ENCODE results near the gene CAMK2D. TPM values are rescaled to one million over a fixed set of nuclear protein-coding genes. Genes with fewer than 3 reads are reported as not detected.

The CAMK2D gene
- total RNA-seq, 1 experiment from 2014 or later: 21.5 TPM

DNA sequence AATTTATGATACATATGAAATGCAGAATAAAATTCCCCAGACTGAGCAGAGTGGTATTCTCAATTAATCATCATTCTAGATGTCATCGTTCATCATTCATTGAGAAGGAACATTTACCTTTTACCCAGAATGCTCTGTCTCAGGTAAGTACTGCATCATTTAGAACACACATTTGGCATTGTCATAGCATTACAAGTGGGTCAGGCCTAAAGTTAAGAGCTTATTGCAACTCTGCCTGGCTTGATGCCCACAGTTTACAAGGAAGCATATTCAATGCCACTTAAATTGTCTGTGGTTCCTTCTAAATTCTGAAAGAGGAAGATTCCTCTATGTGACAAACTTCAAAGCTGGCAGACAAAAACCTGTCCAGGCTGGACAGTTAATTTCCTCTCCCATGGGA, 87.3 kb downstream of the CAMK2D start:
- no peak overlapping the region for H3K4me3 ChIP-seq (ENCODE audit: insufficient read depth, low read depth, low read length)
- no peak for DNase-seq
- no peaks in the 10 kb centered on the region for H3K27me3 ChIP-seq (ENCODE audit: control insufficient read depth, insufficient read depth, low read length)
- no peaks in the 10 kb centered on the region for H3K36me3 ChIP-seq (replicated peaks; ENCODE audit: control insufficient read depth, insufficient read depth, low read length)

DNA sequence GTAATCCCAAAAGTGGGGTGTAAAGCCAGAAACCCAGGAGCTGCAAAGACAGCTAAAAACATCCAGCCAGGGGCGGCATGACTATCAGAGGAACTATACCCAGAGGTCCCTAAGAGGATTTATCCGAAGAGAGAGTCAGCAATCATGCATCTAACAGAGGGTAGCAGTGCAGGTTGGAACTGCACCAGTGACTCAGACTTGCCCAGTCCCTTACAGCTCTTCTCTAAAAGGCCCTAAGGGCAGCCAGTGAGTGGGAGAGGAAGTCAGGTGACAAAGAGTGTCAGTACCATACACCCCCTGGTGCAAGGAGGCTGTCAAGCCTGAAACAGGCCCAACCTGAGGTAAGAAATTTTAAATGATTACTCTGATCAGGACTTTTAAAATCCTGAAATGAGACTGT, 88.1 kb downstream of the CAMK2D start:
- peak; percentile 6 for DNase-seq
- H3K4me3 ChIP-seq (ENCODE audit: insufficient read depth, low read depth, low read length): no peak overlapping the region
- H3K27me3 ChIP-seq (ENCODE audit: control insufficient read depth, insufficient read depth, low read length): no peaks in the 10 kb centered on the region
- H3K36me3 ChIP-seq (replicated peaks; ENCODE audit: control insufficient read depth, insufficient read depth, low read length): no peaks in the 10 kb centered on the region

DNA sequence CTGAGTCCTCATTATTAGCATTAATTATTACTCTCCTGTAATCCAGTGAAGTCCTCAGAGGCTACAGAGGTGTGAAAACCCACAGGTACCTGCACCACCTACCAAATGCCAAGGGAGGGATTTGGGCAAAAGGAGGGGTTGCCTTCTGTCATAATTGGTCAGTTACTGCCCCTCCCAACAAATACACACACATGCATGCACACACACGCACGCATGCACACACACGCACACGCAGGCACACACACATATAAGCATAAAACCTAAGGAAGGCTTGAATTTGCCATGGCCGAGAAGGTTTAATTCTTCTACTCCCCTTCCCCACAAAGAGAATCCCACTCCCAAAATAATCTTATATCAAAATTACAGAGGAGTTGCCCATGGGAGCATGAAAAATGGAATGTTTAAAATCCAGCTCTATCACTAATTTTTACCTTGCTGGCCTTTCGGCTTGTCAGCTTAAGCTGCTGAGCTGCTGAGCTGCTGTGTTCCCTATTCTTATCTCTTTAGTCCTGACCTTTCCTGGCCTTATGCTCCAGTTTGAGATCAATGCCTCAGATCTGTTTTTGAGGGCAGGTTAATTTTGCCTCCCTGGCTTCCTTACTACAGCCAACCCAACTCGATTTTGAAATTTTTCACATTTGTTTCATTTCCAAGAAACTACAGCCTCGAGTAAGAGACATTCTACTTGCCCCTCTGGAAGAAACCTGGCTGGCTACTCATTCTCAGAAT, 95.0 kb downstream of the CAMK2D start:
- Histone ChIP-seq H3K4me3 (ENCODE audit: insufficient read depth, low read depth, low read length) (no peak overlapping the region), H3K27me3 (ENCODE audit: control insufficient read depth, insufficient read depth, low read length) (no peaks in the 10 kb centered on the region), H3K36me3 (replicated peaks; ENCODE audit: control insufficient read depth, insufficient read depth, low read length) (no peaks in the 10 kb centered on the region)
- no peak for DNase-seq

DNA sequence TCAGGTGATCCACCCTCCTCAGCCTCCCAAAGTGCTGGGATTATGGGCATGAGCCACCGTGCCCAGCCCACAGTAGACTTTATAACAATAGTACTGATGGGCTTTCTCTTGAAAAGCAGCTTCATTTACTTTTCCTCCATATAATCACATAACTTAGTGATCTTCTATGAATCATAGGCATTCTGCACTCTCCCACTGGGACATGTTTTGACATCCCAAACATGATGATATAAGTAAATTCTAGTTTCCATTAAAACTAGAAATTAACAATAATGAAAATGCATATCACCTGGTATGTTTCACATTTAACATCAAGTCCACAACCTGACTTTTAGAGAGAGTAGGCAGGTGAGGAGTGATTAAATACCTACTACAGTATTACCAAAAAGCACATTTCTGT, 96.5 kb downstream of the CAMK2D start:
- no peaks in the 10 kb centered on the region for H3K36me3 ChIP-seq (replicated peaks; ENCODE audit: control insufficient read depth, insufficient read depth, low read length)
- no peaks in the 10 kb centered on the region for H3K27me3 ChIP-seq (ENCODE audit: control insufficient read depth, insufficient read depth, low read length)
- no peak for DNase-seq
- no peak overlapping the region for H3K4me3 ChIP-seq (ENCODE audit: insufficient read depth, low read depth, low read length)

DNA sequence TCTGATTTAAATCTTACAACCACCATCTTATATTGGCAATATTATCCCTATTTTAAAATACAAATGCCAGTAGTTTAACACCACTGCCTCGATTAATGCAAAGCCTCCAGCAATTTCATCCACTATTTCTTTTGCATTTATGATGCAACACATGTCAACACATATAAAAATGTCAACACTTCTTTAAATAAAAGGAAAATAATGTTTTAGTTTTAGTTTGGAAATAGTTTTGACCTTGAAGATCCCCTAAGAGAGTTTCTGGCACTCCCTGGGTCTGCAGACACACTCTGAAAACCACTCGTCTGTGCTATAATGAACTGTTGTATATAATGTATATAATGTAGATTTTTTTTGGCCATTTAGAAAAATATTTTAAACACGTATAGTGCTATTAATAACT, 99.0 kb downstream of the CAMK2D start:
- H3K27me3 ChIP-seq (ENCODE audit: control insufficient read depth, insufficient read depth, low read length): no peaks in the 10 kb centered on the region
- DNase-seq: no peak
- no peaks in the 10 kb centered on the region for H3K36me3 ChIP-seq (replicated peaks; ENCODE audit: control insufficient read depth, insufficient read depth, low read length)
- no peak overlapping the region for H3K4me3 ChIP-seq (ENCODE audit: insufficient read depth, low read depth, low read length)

DNA sequence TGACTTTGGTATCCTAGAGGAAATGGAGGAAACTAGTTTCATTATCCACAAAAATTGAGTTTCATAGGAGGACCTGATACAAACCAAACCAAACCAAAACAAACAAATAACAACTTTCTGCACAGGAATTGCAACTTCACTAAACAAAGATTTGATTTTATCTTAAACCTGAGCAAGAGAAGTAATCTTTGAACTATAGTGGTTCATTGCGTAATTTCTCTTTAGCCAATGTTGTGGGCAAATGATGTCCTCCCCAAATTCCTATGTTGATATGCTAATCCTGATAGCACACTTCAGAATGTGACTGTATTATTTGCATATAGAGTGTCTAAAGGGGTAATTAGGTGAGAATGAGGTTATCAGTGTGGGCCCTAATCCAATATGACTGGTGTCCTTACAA, 102.4 kb downstream of the CAMK2D start:
- DNase-seq: no peak
- H3K36me3 ChIP-seq (replicated peaks; ENCODE audit: control insufficient read depth, insufficient read depth, low read length): no peaks in the 10 kb centered on the region
- no peaks in the 10 kb centered on the region for H3K27me3 ChIP-seq (ENCODE audit: control insufficient read depth, insufficient read depth, low read length)
- no peak overlapping the region for H3K4me3 ChIP-seq (ENCODE audit: insufficient read depth, low read depth, low read length)

DNA sequence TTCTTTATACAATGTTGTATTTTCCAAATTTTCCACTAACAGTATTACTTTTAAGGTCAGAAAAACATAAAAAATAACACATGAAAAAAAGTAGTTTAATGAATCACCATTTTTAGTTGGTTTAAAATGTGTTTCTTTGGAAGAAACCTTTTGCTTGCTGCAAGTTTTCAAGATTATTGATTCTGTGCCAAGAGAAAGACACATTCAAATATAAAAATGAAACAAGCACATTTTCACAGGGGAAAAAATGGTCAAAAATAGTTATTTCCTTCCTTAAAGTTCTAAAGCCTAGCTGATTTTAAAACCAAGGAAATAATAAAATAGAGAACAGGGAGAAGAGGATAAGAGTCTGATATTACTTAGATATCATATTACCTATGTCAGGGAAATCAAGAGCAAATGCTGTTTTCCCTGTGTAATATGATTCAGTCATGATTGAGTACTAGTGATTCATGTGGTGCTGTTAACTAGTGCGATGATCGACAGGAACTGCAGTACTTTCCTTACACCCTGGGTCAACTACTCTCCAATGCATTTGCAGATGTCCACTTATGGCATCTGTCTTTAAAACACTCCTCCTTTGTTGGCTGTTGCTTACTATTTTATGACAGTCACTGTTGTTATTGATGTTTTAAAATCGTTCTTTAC, 103.8 kb downstream of the CAMK2D start:
- Histone ChIP-seq H3K36me3 (replicated peaks; ENCODE audit: control insufficient read depth, insufficient read depth, low read length) (no peaks in the 10 kb centered on the region), H3K27me3 (ENCODE audit: control insufficient read depth, insufficient read depth, low read length) (no peaks in the 10 kb centered on the region), H3K4me3 (ENCODE audit: insufficient read depth, low read depth, low read length) (no peak overlapping the region)
- DNase-seq: no peak

DNA sequence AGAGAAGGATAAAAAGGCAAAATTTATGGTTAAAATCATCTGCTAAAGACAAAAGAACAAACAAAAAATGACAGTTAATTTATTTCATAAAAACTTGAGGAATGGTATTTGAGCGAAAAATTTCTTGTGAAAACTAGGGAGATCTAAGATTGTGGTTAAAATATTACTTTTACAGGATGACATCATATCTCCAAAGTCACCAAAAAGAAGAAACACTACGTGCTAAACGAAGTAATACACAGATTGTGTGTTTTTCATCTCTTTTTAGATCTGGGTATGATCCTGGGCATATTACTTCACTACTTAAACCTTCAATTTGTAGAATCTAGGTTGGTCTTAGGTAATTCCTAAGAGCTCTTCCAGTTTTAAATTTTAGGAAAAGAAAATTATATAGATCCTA, 107.7 kb downstream of the CAMK2D start:
- DNase-seq: no peak
- Histone ChIP-seq H3K36me3 (replicated peaks; ENCODE audit: control insufficient read depth, insufficient read depth, low read length) (no peaks in the 10 kb centered on the region), H3K4me3 (ENCODE audit: insufficient read depth, low read depth, low read length) (no peak overlapping the region), H3K27me3 (ENCODE audit: control insufficient read depth, insufficient read depth, low read length) (no peaks in the 10 kb centered on the region)

DNA sequence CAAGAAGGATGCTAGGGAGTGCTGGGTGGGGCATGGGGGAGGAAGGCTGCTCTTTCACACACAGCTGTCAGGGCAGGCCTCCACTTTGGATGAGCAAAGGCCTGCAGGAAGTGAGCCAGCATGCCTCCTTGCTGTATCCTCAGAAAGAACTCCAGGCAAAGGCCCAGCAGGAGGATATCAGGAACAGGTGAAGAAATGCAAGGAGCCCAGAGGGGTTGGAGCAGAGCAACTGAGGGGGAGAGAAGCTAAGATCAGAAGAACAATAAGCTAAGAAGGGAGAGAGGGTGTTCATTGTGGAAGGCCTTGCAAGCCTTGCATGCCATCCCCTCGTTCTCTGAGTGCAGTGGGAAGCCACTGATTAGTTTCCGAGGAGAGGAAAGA, 115.1 kb downstream of the CAMK2D start:
- peak; percentile 11 for DNase-seq
- no peak overlapping the region for H3K4me3 ChIP-seq (ENCODE audit: insufficient read depth, low read depth, low read length)
- H3K27me3 ChIP-seq (ENCODE audit: control insufficient read depth, insufficient read depth, low read length): no peaks in the 10 kb centered on the region
- H3K36me3 ChIP-seq (replicated peaks; ENCODE audit: control insufficient read depth, insufficient read depth, low read length): no peaks in the 10 kb centered on the region

DNA sequence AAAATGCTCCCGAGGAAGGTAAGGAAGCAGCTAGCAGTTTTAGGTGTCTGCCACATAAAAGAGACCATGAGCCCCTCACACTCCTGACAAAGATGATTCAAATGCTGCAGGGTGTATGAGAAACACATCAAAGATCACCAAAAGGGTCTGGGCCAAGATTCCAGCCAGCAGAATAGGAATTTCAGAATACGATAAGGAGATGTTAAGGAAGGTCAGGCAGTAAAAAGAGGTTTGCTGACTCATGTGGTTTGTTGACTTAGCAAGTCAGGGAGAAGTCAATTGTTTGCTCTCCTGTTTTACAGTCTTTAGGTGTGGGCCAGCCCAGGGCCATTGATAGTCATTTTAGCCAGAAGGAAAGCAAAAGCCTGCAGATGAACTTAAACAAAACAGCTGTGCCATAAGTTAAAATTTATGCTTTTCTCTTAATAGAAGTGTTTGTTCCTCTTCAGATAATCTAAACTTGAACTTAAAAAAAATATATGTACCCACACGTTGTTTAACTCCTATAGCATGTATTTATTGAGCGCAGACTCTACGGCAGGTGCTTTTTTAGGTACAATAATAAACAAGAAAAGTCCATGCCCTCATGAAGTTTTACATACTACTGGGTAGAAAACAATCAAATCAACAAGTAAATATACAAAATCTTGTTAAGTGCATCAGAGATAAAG, 115.6 kb downstream of the CAMK2D start:
- peak; percentile 4 for DNase-seq
- no peak overlapping the region for H3K4me3 ChIP-seq (ENCODE audit: insufficient read depth, low read depth, low read length)
- no peaks in the 10 kb centered on the region for H3K27me3 ChIP-seq (ENCODE audit: control insufficient read depth, insufficient read depth, low read length)
- no peaks in the 10 kb centered on the region for H3K36me3 ChIP-seq (replicated peaks; ENCODE audit: control insufficient read depth, insufficient read depth, low read length)

DNA sequence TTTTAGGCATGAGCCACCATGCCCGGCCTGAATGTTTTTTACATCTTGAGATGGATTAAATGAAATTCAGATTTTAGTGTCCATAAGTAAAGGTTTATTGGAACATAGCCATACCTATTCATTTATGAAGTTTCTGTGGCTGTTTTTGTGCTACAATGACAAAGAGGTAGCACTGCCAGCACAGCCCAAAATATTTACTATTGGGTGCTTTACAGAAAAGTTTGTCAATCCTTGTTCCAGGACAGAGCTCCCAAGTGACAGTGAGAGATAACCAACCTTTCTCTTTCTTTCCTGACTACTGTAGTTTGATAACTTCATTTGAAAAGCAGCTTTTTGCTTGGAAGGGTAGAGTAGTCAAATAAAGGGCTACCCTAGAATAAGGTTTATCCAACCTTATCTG, 116.2 kb downstream of the CAMK2D start:
- Histone ChIP-seq H3K4me3 (ENCODE audit: insufficient read depth, low read depth, low read length) (no peak overlapping the region), H3K27me3 (ENCODE audit: control insufficient read depth, insufficient read depth, low read length) (no peaks in the 10 kb centered on the region), H3K36me3 (replicated peaks; ENCODE audit: control insufficient read depth, insufficient read depth, low read length) (no peaks in the 10 kb centered on the region)
- no peak for DNase-seq

DNA sequence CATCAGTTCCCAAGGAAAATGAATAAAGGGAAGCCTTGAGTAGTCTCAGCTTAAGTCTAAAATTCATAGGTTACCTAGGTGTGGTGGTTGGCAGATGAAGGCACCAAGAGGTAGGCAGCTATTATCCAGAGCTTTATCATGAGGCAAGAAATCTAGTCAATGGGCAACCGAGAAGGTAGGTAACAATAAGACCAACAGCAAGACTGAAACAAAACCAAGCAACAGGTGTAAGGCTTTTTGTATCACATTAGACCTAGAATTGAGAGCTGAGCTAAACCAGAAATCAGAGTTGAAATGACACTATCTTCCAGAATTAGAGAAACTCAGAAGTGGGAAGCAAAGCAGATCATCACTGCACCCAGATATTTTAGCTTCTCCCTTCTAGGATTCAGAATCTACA, 117.1 kb downstream of the CAMK2D start:
- no peak for DNase-seq
- H3K27me3 ChIP-seq (ENCODE audit: control insufficient read depth, insufficient read depth, low read length): no peaks in the 10 kb centered on the region
- no peaks in the 10 kb centered on the region for H3K36me3 ChIP-seq (replicated peaks; ENCODE audit: control insufficient read depth, insufficient read depth, low read length)

DNA sequence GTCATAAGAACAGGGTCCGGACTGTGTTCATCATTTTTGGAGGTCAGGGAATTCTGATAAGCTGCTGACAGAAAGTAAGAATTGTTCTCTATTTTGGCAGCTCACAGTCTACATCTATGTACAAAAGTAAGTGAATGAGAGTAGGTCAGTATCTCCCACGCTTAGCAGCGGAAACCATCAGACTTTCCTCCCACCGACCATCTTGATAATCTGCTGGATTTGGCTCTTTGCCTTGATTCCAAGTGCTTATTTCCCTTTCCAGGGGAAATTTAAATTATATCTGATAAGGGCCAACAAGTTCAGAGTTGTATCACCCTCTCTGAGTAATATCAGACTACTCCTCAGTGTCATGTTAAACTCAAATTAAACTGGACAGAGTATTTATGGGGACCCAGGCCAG, 118.0 kb downstream of the CAMK2D start:
- Histone ChIP-seq H3K4me3 (ENCODE audit: insufficient read depth, low read depth, low read length) (no peak overlapping the region), H3K36me3 (replicated peaks; ENCODE audit: control insufficient read depth, insufficient read depth, low read length) (no peaks in the 10 kb centered on the region), H3K27me3 (ENCODE audit: control insufficient read depth, insufficient read depth, low read length) (no peaks in the 10 kb centered on the region)

More for the DNA sequence above, 117.1 kb downstream of the CAMK2D start:
- no peak overlapping the region for H3K4me3 ChIP-seq (ENCODE audit: insufficient read depth, low read depth, low read length)

DNA sequence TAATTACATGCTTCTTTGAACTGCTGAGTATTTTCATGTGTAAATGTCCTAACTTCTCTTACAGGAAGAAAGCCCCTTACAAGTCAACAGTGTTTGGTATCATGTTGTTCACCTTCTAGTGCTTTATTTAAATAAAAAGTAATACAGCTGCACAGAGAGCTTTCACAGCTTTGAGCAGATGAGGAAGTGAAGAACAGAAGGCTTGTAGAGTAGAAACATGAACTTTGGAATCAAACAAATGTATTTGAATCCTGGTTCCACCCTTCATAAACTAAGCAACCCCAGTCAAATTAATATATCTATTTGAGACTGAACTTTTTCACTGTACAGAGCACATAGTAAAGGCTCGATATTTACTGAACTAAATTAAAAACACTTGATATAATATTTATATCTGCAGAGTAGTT, 120.5 kb downstream of the CAMK2D start:
- no peak for DNase-seq
- H3K4me3 ChIP-seq (ENCODE audit: insufficient read depth, low read depth, low read length): no peak overlapping the region
- H3K27me3 ChIP-seq (ENCODE audit: control insufficient read depth, insufficient read depth, low read length): no peaks in the 10 kb centered on the region
- no peaks in the 10 kb centered on the region for H3K36me3 ChIP-seq (replicated peaks; ENCODE audit: control insufficient read depth, insufficient read depth, low read length)

More for the DNA sequence above, 118.0 kb downstream of the CAMK2D start:
- DNase-seq: no peak

DNA sequence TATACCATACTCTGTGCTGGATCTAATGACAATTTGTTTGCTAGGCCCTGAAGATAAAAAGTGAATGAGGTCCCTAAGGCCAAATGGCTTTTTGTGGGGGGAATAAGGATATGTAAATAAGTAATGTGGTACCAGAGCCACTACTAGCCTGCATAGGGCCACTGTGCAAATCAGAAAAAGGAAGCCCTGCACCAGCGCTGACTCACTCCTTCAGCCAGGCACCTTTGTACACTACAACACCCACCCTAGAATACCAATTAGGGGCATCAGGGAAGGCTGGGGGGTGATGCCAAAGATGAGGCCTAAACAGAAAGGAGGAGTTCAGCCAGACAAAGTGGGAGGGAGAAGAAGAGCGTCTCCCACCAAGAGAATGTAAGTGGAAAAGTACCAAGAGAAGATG, 122.2 kb downstream of the CAMK2D start:
- Histone ChIP-seq H3K27me3 (ENCODE audit: control insufficient read depth, insufficient read depth, low read length) (no peaks in the 10 kb centered on the region), H3K4me3 (ENCODE audit: insufficient read depth, low read depth, low read length) (no peak overlapping the region), H3K36me3 (replicated peaks; ENCODE audit: control insufficient read depth, insufficient read depth, low read length) (no peaks in the 10 kb centered on the region)
- DNase-seq: no peak
